CD14-positive monocyte (primary cell): Measurements from ENCODE around the gene SCAF4. TPM values are rescaled to one million over a fixed set of nuclear protein-coding genes. Genes with fewer than 3 reads are reported as not detected.

ENCODE experiments used
- DNase-seq, 3 donors: peaks; one replicate each; pipeline ENCODE4 v3.0.0-alpha.2; 2011 to 2022
- H2AFZ ChIP-seq: 2 replicates; pipeline ENCODE4 v1.6.0; 2012; ENCODE audit warnings: mild to moderate bottlenecking, low read depth, low read length, inconsistent platforms; ENCODE audit not compliant: insufficient read depth, poor library complexity, severe bottlenecking
- H3K27ac ChIP-seq, 2 donors: 1 replicate in 1 of 2; 2 replicates in 1 of 2; pipeline ENCODE4 v1.5.1; 2012 to 2013; ENCODE audit warnings: low read length in 2 of 2, control low read depth in 1 of 2, inconsistent platforms in 1 of 2, low read depth in 1 of 2, mild to moderate bottlenecking in 1 of 2
- H3K27me3 ChIP-seq, 2 donors: one replicate each; pipeline versions ENCODE4 v1.6.0 to v1.6.1; 2011 to 2013; ENCODE audit warnings: low read length in 2 of 2; ENCODE audit not compliant: control insufficient read depth in 2 of 2, insufficient read depth in 2 of 2
- H3K36me3 ChIP-seq, 2 donors: replicated peaks in 1 of 2; 1 replicate in 1 of 2; 2 replicates in 1 of 2; pipeline versions ENCODE4 v1.5.1 to v1.6.1; 2012 to 2013; ENCODE audit warnings: low read length in 2 of 2, control low read depth in 1 of 2, inconsistent platforms in 1 of 2, mild to moderate bottlenecking in 1 of 2; ENCODE audit not compliant: insufficient read depth in 2 of 2, control insufficient read depth in 1 of 2
- H3K4me1 ChIP-seq, 2 donors: 1 replicate in 1 of 2; 2 replicates in 1 of 2; pipeline versions ENCODE4 v1.5.1 to v1.6.1; 2012 to 2013; ENCODE audit warnings: low read length in 2 of 2, control low read depth in 1 of 2, inconsistent platforms in 1 of 2, mild to moderate bottlenecking in 1 of 2, moderate library complexity in 1 of 2; ENCODE audit not compliant: insufficient read depth in 2 of 2, control insufficient read depth in 1 of 2
- H3K4me2 ChIP-seq: replicated peaks from 2 replicates; pipeline ENCODE3; 2012; ENCODE audit warnings: low read length, moderate library complexity, mild to moderate bottlenecking; ENCODE audit not compliant: poor library complexity, severe bottlenecking; ENCODE audit errors: extremely low read depth
- H3K4me3 ChIP-seq, 3 experiments: fragments of 200-600 bp in 1 of 3; sonication (generic) in 1 of 3; replicated peaks in 1 of 3; 1 replicate in 2 of 3; 2 replicates in 1 of 3; pipeline ENCODE4 v1.5.1; 2011 to 2013; ENCODE audit warnings: low read length in 3 of 3, mild to moderate bottlenecking in 3 of 3, control low read depth in 2 of 3, low read depth in 2 of 3, inconsistent platforms in 1 of 3, moderate library complexity in 1 of 3
- H3K79me2 ChIP-seq: 2 replicates; pipeline ENCODE4 v1.6.0; 2012; ENCODE audit warnings: mild to moderate bottlenecking, control low read depth, inconsistent platforms, low read length, moderate library complexity; ENCODE audit not compliant: insufficient read depth
- H3K9ac ChIP-seq: 2 replicates; pipeline ENCODE4 v1.6.0; 2017; ENCODE audit warnings: low read length, mild to moderate bottlenecking; ENCODE audit not compliant: insufficient read depth, poor library complexity, severe bottlenecking
- H3K9me3 ChIP-seq, 2 donors: replicated peaks in 1 of 2; 1 replicate in 1 of 2; 2 replicates in 1 of 2; pipeline versions ENCODE4 v1.5.1 to v1.6.1; 2012 to 2013; ENCODE audit warnings: low read length in 2 of 2, control low read depth in 1 of 2; ENCODE audit not compliant: control insufficient read depth in 1 of 2, insufficient read depth in 1 of 2
- H4K20me1 ChIP-seq: 2 replicates; pipeline ENCODE4 v1.6.0; 2012; ENCODE audit warnings: mild to moderate bottlenecking, low read length, control low read depth, moderate library complexity; ENCODE audit not compliant: insufficient read depth
- H3K27ac Mint-ChIP-seq, 7 donors: one replicate each; pipeline ENCODE4 v1.8.0; 2020; ENCODE audit warnings: mild to moderate bottlenecking in 7 of 7, mixed read lengths in 7 of 7, moderate library complexity in 6 of 7, inconsistent platforms in 2 of 7
- H3K27me3 Mint-ChIP-seq, 3 donors: one replicate each; pipeline ENCODE4 v1.8.0; 2021 to 2022; ENCODE audit warnings: low read depth in 3 of 3, mild to moderate bottlenecking in 3 of 3, mixed read lengths in 3 of 3, moderate library complexity in 3 of 3, inconsistent platforms in 1 of 3
- H3K36me3 Mint-ChIP-seq, 2 donors: one replicate each; pipeline ENCODE4 v1.8.0; 2020; ENCODE audit warnings: mixed read lengths in 2 of 2, inconsistent platforms in 1 of 2, mild to moderate bottlenecking in 1 of 2
- H3K4me1 Mint-ChIP-seq: one replicate; pipeline ENCODE4 v1.8.0; 2020; ENCODE audit warnings: mild to moderate bottlenecking, mixed read lengths
- H3K4me3 Mint-ChIP-seq, 2 donors: one replicate each; pipeline ENCODE4 v1.8.0; 2020; ENCODE audit warnings: mild to moderate bottlenecking in 2 of 2, mixed read lengths in 2 of 2, moderate library complexity in 1 of 2
- H3K9me3 Mint-ChIP-seq, 7 donors: one replicate each; pipeline ENCODE4 v1.8.0; 2020 to 2022; ENCODE audit warnings: mixed read lengths in 7 of 7, mild to moderate bottlenecking in 6 of 7, moderate library complexity in 6 of 7, inconsistent platforms in 2 of 7
- CTCF ChIP-seq: fragments of 200-600 bp; IDR thresholded peaks from one replicate; pipeline ENCODE4 v1.8.0; 2022; ENCODE audit warnings: antibody characterized with exemption, mild to moderate bottlenecking
- WGBS: methylation state at CpG from one replicate; pipeline ENCODE4 v1.1.5; 2013; ENCODE audit warnings: missing lambda C conversion rate; ENCODE audit not compliant: insufficient coverage; 5-methylcytosine and 5-hydroxymethylcytosine counted together
- intact Hi-C, 2 donors: fragments of 100-400 bp; cut with micrococcal nuclease; formaldehyde crosslinking; loops; one replicate each; pipeline versions ENCODE4 v1.15.0 to v1.15.1; 2023
- polyA plus RNA-seq, 3 donors: library from polyadenylated mRNA; depleted of rRNA in 1 of 3; unstranded in 2 of 3; stranded (reverse) in 1 of 3; fragments of 300-500 nt in 2 of 3; fragments of >200 nt in 1 of 3; fragmentation: Illumina TruSeq in 2 of 3; gene quantifications; 1 replicate in 2 of 3; 2 replicates in 1 of 3; pipeline ENCODE4 v1.2.3, GENCODE V29; 2012 to 2021

The SCAF4 gene
- polyA plus RNA-seq, 3 donors, result 4.6 to 28.7 (median 11.3) TPM

DNA sequence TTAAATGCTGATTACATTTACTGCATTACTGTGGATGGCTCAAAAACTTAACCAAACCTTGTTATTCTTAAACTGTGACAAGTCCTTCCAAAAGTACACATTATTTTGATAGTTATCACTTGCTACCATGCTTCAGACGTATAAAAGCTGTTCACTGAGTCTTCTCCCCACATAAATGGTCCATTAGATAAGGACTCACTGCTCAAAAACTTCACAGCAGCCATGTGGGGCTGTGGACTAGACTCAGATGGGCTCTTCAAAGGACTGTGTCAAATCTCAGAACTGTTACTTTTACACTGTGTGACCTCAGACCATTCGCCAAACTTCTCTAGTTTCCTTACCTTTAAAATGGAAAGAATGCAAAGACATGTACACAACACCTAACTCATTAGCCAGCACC, 11.6 kb downstream of the SCAF4 start:
- Mint-ChIP-seq H3K4me3 (no peak overlapping the region), H3K27ac (no peak overlapping the region), H3K9me3 (peaks cover 0 to 11% (median 0%) of the 10 kb centered on the region in 7 donors), H3K4me1 (peaks cover 43% of the 10 kb centered on the region), H3K36me3 (peaks cover 4 to 10% of the 10 kb centered on the region in 2 donors), H3K27me3 (no peaks in the 10 kb centered on the region)
- 80% methylated on average over 1 of the region's 2 CpGs for WGBS
- H4K20me1 ChIP-seq, result peaks cover 99% of the 10 kb centered on the region
- intact Hi-C loops, result no loop called here
- no peaks in the 10 kb centered on the region for H3K27me3 ChIP-seq
- no peak overlapping the region for H2AFZ ChIP-seq
- H3K9ac ChIP-seq, result no peak overlapping the region
- no peak for DNase-seq
- H3K4me2 ChIP-seq, result no peak overlapping the region
- H3K9me3 ChIP-seq, result no peaks in the 10 kb centered on the region
- H3K79me2 ChIP-seq, result peaks cover 100% of the 10 kb centered on the region
- no peaks in the 10 kb centered on the region for H3K36me3 ChIP-seq
- H3K4me3 ChIP-seq, result no peak overlapping the region
- peaks cover 4 to 6% of the 10 kb centered on the region in 2 donors for H3K4me1 ChIP-seq
- TF ChIP-seq CTCF, result no peak
- H3K27ac ChIP-seq, result peak overlapping the region in 1 of 2 donors; percentile 32

DNA sequence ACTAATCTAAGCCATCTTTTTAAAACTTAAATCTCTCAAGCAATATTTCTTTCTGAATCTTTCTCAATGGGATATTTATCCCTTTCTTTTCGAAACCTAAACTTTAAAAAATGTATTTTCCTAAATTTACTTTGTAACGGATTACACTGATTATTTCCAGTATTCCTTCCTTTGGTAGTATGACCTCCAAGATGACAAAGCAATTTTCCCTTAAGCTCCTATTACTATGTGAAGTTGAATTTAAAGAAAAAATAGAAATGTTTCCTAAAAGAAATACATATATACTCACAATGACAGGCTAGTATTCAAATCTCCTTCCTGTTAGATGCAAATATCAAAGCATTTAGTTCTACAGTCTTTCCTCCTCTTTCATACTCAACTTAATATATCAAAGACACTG, 15.8 kb downstream of the SCAF4 start:
- no peaks in the 10 kb centered on the region for H3K9me3 ChIP-seq
- no peaks in the 10 kb centered on the region for H3K27me3 Mint-ChIP-seq
- peaks cover 6 to 10% of the 10 kb centered on the region in 2 donors for H3K36me3 Mint-ChIP-seq
- TF ChIP-seq CTCF, result no peak
- H3K9me3 Mint-ChIP-seq, result peaks cover 0 to 3% (median 0%) of the 10 kb centered on the region in 7 donors
- H3K4me3 Mint-ChIP-seq, result no peak overlapping the region
- no peaks in the 10 kb centered on the region for H3K36me3 ChIP-seq
- no peaks in the 10 kb centered on the region for H3K4me1 ChIP-seq
- peaks cover 26% of the 10 kb centered on the region for H3K4me1 Mint-ChIP-seq
- no peak overlapping the region for H3K27ac ChIP-seq
- no peak overlapping the region for H2AFZ ChIP-seq
- H3K9ac ChIP-seq, result no peak overlapping the region
- no peak overlapping the region for H3K4me2 ChIP-seq
- no peaks in the 10 kb centered on the region for H3K27me3 ChIP-seq
- intact Hi-C loops, result no loop called here
- DNase-seq, result no peak
- peaks cover 99% of the 10 kb centered on the region for H4K20me1 ChIP-seq
- H3K79me2 ChIP-seq, result peaks cover 100% of the 10 kb centered on the region
- WGBS, result no CpG with 5 or more reads among the region's 2 CpGs
- no peak overlapping the region for H3K27ac Mint-ChIP-seq
- no peak overlapping the region for H3K4me3 ChIP-seq
